GM21526 (cell line): Measurements from ENCODE around the gene NXPH2.
"Not testable (repeated sequence)": the region's sequence is repeated elsewhere in the genome, so short reads cannot be mapped to it uniquely, and the experiment has no call there.

Experiments used
- ATAC-seq: cut with Tn5 transposase; IDR thresholded peaks from one replicate; pipeline ENCODE4 v1.9.1; 2021; ENCODE audit warnings: moderate library complexity; ENCODE audit not compliant: unreplicated experiment, low FRiP score

NXPH2 gene

GRCh38 chr2:138760676-138761075, 19.5 kb downstream of the NXPH2 start:
- ATAC-seq: no peak

GRCh38 chr2:138757384-138757783, 22.8 kb downstream of the NXPH2 start:
- ATAC-seq: no peak

GRCh38 chr2:138752197-138752956, 27.8 kb downstream of the NXPH2 start:
- no peak for ATAC-seq

- ATAC-seq: no peak
These were observed 35.5 kb downstream of the NXPH2 start for GRCh38 chr2:138744713-138745112.

DNA sequence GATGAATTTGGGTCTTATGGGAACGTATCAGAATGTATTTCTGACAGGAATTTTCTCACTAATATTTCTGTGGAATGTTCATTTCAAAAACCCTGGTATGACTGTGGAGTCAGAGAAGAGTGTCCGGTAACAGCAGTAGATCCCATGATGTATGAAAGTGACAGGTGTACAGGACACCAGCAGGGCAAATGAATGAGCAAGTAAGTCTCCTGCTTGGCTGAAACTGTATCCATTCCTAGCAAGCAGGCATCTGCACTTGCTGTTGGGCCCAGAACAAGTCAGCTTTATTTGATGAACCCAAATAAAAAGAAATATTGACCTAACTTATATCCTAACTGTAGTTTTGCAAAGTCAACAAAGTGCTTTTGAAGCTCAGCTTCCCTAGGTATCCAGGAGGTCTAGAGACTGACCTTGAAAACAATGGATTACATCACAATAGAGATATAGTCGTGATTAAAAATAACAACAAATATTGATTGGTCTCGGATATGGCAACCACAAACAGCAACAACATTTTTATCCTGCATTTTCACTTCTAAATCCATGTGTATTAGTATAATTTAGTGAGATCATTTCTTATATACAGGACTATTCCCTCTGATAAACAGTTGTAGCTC, 37.6 kb downstream of the NXPH2 start:
- no peak for ATAC-seq

DNA sequence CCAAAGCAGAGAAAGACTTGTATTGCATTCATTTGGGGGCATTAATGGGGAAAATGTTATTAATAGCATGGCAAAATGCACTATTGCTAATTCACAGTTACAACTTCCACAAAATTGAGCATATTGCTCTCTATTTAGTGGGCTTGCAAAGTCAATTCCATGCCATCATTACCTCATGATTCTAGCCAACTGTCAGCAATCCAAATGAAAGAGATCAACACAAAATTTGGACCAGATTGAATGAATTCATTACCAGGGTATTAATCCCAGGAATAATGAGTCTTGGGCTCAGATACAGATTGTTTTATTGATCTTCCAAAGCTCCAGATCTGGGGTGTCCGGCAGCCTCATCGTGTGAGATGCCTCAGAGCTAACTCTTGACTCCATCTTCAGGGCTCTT, 38.3 kb downstream of the NXPH2 start:
- no peak for ATAC-seq

- not testable (repeated sequence) for ATAC-seq
These were observed 43.1 kb downstream of the NXPH2 start for GRCh38 chr2:138737009-138737554.

DNA sequence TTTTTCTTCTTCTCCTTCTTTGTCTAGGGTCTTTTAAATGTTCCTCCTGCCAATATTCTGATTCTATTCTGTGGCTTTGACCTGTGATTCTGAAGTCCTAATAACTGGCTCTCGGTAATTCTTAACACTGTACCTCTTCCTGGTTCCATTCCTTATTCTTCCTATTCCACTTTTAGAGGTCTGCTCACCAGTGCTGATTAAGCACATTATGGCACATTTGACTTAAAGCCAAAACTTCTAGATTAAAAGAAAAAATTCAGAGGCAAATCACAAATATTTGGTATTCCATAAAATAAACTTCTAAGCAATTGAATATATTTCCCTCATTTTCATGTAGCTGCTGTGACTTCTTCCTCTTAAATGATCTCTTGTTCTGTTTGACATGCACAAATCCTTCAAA, 47.5 kb downstream of the NXPH2 start:
- no peak for ATAC-seq

GRCh38 chr2:138730497-138731030, 49.6 kb downstream of the NXPH2 start:
- peak; percentile 74 for ATAC-seq

DNA sequence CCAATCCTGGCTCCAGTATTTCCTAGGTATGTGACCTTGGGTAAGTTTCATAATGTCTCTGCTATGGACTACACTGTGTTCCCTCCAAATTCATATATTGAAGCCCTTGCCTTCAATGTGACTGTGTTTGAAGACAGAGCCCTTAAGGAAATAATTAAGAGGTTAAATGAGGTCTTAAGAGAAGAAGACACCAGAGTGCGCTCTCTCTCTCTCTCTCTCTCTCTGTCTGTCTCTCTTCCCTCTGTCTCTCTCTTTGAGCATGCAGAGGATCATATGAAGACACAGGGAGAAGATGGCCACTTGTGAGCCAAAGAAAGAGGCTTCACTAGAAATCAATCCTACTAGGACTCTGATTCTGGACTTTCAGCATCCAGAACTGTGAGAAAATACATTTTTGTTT, 52.2 kb downstream of the NXPH2 start:
- no peak for ATAC-seq

DNA sequence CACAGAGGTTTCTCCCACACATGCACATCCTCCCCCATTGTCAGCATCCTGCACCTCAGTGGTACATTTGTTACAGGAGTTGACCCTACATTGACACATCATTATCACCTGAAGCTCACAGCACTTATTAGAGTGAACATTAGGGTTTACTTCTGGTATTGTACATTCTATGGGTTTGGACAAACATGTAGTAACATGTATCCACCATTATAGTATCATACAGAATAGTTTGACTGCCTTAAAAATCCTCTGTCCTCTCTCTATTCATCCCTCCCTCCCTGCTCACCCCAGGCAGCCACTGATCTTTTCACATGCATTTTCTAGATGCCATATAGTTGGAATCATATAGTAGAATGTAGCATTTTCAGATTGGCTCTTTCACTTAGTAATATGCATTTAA, 53.5 kb downstream of the NXPH2 start:
- no peak for ATAC-seq

- no peak for ATAC-seq
These were observed 55.3 kb downstream of the NXPH2 start for GRCh38 chr2:138724729-138725459.

GRCh38 chr2:138724327-138724726, 55.9 kb downstream of the NXPH2 start:
- no peak for ATAC-seq

GRCh38 chr2:138723196-138723987, 56.8 kb downstream of the NXPH2 start:
- no peak for ATAC-seq

DNA sequence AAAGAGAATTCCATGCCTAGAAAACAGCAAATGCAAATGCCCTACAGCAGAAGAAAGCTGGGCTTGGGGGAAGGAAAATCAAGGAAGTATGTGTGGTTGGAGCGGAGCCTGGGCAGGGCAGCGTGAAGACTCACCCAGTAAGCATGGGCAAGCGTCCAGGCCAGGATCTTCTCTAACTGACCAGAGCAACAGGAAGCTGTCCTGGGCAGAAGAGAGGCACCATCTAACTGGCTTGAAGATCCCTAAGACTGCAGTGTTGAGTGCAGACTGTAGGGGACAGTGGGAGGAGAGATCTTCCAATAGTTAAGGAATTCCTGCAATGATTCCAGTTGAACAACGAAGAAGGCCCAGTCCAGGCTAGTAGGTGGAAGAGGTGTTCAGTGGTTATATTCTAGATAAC, 57.9 kb downstream of the NXPH2 start:
- ATAC-seq: no peak

- ATAC-seq: no peak
These were observed 60.0 kb downstream of the NXPH2 start for GRCh38 chr2:138720035-138720838.

GRCh38 chr2:138718405-138718804, 61.8 kb downstream of the NXPH2 start:
- ATAC-seq: peak; percentile 53

GRCh38 chr2:138716183-138716582, 64.0 kb downstream of the NXPH2 start:
- no peak for ATAC-seq

DNA sequence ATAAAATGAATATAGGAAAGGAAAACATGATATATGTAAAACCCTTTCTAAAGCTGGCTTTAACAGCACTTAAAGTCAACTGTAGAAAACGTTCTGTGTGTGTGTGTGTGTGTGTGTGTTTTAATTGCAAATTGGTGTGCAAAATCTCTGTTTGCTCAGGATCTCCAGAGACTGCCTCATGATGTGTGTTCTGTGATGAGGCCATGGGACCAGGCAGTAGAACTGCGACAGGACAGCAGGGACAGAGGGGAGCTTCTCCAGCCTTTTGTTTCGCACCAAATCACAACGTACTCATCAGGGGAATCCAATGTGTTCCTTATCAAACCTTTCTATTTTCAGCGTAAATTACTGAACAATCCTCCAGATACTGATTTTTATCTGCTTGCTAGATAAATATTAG, 66.7 kb downstream of the NXPH2 start:
- no peak for ATAC-seq
